HepG2 (cell line): ENCODE data around the gene XPO1. TPM values are rescaled to one million over a fixed set of nuclear protein-coding genes. Genes with fewer than 3 reads are reported as not detected.
A peak's percentile ranks its signal among the peaks of the same experiment; 100 is the strongest.

Experiments
- ATAC-seq: fragments of 200-7000 bp; cut with Tn5 transposase; 3 replicates; pipeline ENCODE4 v1.9.1; 2020; ENCODE audit warnings: mild to moderate bottlenecking, moderate library complexity
- BruUV-seq: library from RNA; stranded (reverse); fragments of 400-500 nt; replicated peaks from 2 replicates; lab custom pipeline; 2021; lab: Mats Ljungman, UMichigan
- CTCF ChIA-PET: fragments of 300-600 bp; formaldehyde crosslinking; extraction: SDS; loops from one replicate; lab custom pipeline; 2021; ENCODE audit warnings: low total read pairs, inconsistent platforms, low intra/inter-chr PET ratio; lab: Yijun Ruan, JAX
- POLR2A ChIA-PET: fragments of 350-600 bp; sonication (Branson Sonifier 250); formaldehyde crosslinking; loops from one replicate; lab custom pipeline; 2020; ENCODE audit warnings: antibody characterized with exemption, inconsistent platforms; lab: Yijun Ruan, JAX
- DNase-seq: peaks from one replicate; pipeline ENCODE4 v3.0.0-alpha.2; 2015; ENCODE audit warnings: low spot score
- FAIRE-seq: peaks from 3 replicates; lab custom pipeline; 2011; peaks lifted over from hg19 to GRCh38; lab: Jason Lieb, UNC
- H2AFZ ChIP-seq: one replicate; pipeline ENCODE4 v1.6.1; 2011; ENCODE audit warnings: low read length, inconsistent platforms
- H3K27ac ChIP-seq: fragments of 300-600 bp; 3 replicates; pipeline ENCODE4 v1.8.0; 2011; ENCODE audit warnings: mixed run types, mild to moderate bottlenecking, mixed read lengths, low read length, inconsistent platforms; ENCODE audit not compliant: insufficient read depth; ENCODE audit errors: extremely low read length
- H3K27me3 ChIP-seq, 2 experiments: fragments of 200-600 bp in 1 of 2; 2 replicates in 1 of 2; 3 replicates in 1 of 2; pipeline versions ENCODE4 v1.6.0 to v1.8.0; 2011; ENCODE audit warnings: low read length in 2 of 2, mild to moderate bottlenecking in 2 of 2, moderate library complexity in 2 of 2, inconsistent platforms in 1 of 2; ENCODE audit not compliant: insufficient read depth in 2 of 2, control insufficient read depth in 1 of 2
- H3K36me3 ChIP-seq, 2 experiments: fragments of 200-600 bp in 1 of 2; replicated peaks in 1 of 2; 2 replicates in 1 of 2; 3 replicates in 1 of 2; pipeline versions ENCODE4 v1.5.1 to v1.8.0; 2011; ENCODE audit warnings: low read length in 2 of 2, inconsistent platforms in 1 of 2; ENCODE audit not compliant: insufficient read depth in 2 of 2, control insufficient read depth in 1 of 2
- H3K4me1 ChIP-seq: 2 replicates; pipeline ENCODE4 v1.5.1; 2012; ENCODE audit warnings: low read length, inconsistent platforms; ENCODE audit not compliant: insufficient read depth
- H3K4me2 ChIP-seq: 2 replicates; pipeline ENCODE4 v1.6.0; 2011; ENCODE audit warnings: low read depth, low read length, inconsistent platforms
- H3K4me3 ChIP-seq, 3 experiments: fragments of 200-600 bp in 1 of 3; sonication (generic), shearing (Covaris generic) in 1 of 3; replicated peaks in 1 of 3; 2 replicates each; pipeline ENCODE4 v1.5.1; 2011 to 2016; ENCODE audit warnings: low read length in 3 of 3, inconsistent platforms in 2 of 3, low read depth in 2 of 3, mild to moderate bottlenecking in 2 of 3, control low read depth in 1 of 3, mixed read lengths in 1 of 3; ENCODE audit not compliant: insufficient read depth in 1 of 3
- H3K79me2 ChIP-seq: one replicate; pipeline ENCODE4 v1.6.1; 2011; ENCODE audit warnings: low read length, inconsistent platforms; ENCODE audit not compliant: insufficient read depth
- H3K9ac ChIP-seq: 2 replicates; pipeline ENCODE4 v1.6.0; 2011; ENCODE audit warnings: mild to moderate bottlenecking, low read depth, low read length, inconsistent platforms; ENCODE audit not compliant: insufficient read depth
- H3K9me3 ChIP-seq: 2 replicates; pipeline ENCODE4 v1.5.1; 2012; ENCODE audit warnings: mild to moderate bottlenecking, low read length
- H4K20me1 ChIP-seq: 2 replicates; pipeline ENCODE4 v1.6.0; 2011; ENCODE audit warnings: inconsistent platforms, mild to moderate bottlenecking, low read length, moderate library complexity; ENCODE audit not compliant: insufficient read depth
- FOXO4 ChIP-seq: sonication (generic); formaldehyde crosslinking; conservative IDR thresholded peaks from 2 replicates; pipeline ENCODE4 v1.8.1; 2023; ENCODE audit warnings: missing genetic modification reagents
- FOXP1 ChIP-seq, 2 experiments: fragments of 450-650 bp in 1 of 2; IDR thresholded peaks; 2 replicates each; pipeline ENCODE4 v1.6.1; 2017 to 2018; ENCODE audit warnings: antibody characterized with exemption in 1 of 2
- MATR3 ChIP-seq: sonication (generic); formaldehyde crosslinking; IDR thresholded peaks from 2 replicates; pipeline ENCODE4 v1.4.0; 2020; ENCODE audit warnings: missing genetic modification reagents
- MED1 ChIP-seq: sonication (generic); formaldehyde crosslinking; IDR thresholded peaks from 2 replicates; pipeline ENCODE4 v1.4.0; 2020; ENCODE audit warnings: missing genetic modification reagents
- MIER3 ChIP-seq: IDR thresholded peaks from 2 replicates; pipeline ENCODE4 v1.6.1; 2016; ENCODE audit warnings: missing compliant biosample characterization, borderline replicate concordance
- ZC3H4 ChIP-seq: sonication (generic); formaldehyde crosslinking; IDR thresholded peaks from 2 replicates; pipeline ENCODE4 v1.4.0; 2020; ENCODE audit warnings: missing genetic modification reagents, borderline replicate concordance
- ZNF383 ChIP-seq: sonication (generic); formaldehyde crosslinking; IDR thresholded peaks from 2 replicates; pipeline ENCODE4 v1.4.0; 2020; ENCODE audit warnings: missing genetic modification reagents, mild to moderate bottlenecking, borderline replicate concordance
- ZNF746 ChIP-seq: sonication (generic); formaldehyde crosslinking; IDR thresholded peaks from 2 replicates; pipeline ENCODE4 v1.8.0; 2022; ENCODE audit warnings: mild to moderate bottlenecking, missing genetic modification reagents
- WGBS: methylation state at CpG from one replicate; pipeline ENCODE4 v1.1.6; 2017; ENCODE audit warnings: low lambda C conversion rate; 5-methylcytosine and 5-hydroxymethylcytosine counted together
- in situ Hi-C: cut with HindIII; loops from 2 replicates; pipeline ENCODE4 v1.10.0; 2017; ENCODE audit warnings: low pct_unique_long_range_greater_than_20kb; ENCODE audit not compliant: extremely low pct_ligation_motif_present
- intact Hi-C: fragments of 100-400 bp; cut with micrococcal nuclease; formaldehyde crosslinking; loops from one replicate; pipeline ENCODE4 v1.10.0; 2022; ENCODE audit not compliant: unreplicated experiment
- polyA plus RNA-seq, 8 experiments: library from polyadenylated mRNA; depleted of rRNA in 3 of 8; stranded (reverse) in 7 of 8; unstranded in 1 of 8; fragments of >200 nt; fragmentation: Illumina TruSeq in 4 of 8; extraction: Trizol in 4 of 8; gene quantifications; 2 replicates each; pipeline versions ENCODE4 v1.2.1 to v1.2.3, GENCODE V29; 2011 to 2016; ENCODE audit warnings: low read depth in 4 of 8, missing spikeins in 1 of 8, mixed read lengths in 1 of 8; ENCODE audit not compliant: insufficient read depth in 1 of 8
- total RNA-seq, 5 experiments: library from RNA; depleted of rRNA; stranded (reverse); fragments of >200 nt; fragmentation: Illumina TruSeq; extraction: Trizol; gene quantifications; 2 replicates each; pipeline ENCODE4 v1.2.3, GENCODE V29; 2016; ENCODE audit warnings: low read depth in 1 of 5
- TF ChIP-seq, protein P1 (sequence below): sonication (generic); formaldehyde crosslinking; IDR thresholded peaks from 2 replicates; pipeline ENCODE4 v1.4.0; 2020; ENCODE audit warnings: missing genetic modification reagents
- TF ChIP-seq, protein P2 (sequence below): sonication (generic); formaldehyde crosslinking; IDR thresholded peaks from 2 replicates; pipeline ENCODE4 v1.4.0; 2020; ENCODE audit warnings: missing genetic modification reagents, borderline replicate concordance

The XPO1 gene
- total and polyA plus RNA-seq, 2 of the 13 experiments (the other 11 are each of a cell fraction or from before 2014, with no cell fraction given), result 67.4 to 212 TPM

DNA sequence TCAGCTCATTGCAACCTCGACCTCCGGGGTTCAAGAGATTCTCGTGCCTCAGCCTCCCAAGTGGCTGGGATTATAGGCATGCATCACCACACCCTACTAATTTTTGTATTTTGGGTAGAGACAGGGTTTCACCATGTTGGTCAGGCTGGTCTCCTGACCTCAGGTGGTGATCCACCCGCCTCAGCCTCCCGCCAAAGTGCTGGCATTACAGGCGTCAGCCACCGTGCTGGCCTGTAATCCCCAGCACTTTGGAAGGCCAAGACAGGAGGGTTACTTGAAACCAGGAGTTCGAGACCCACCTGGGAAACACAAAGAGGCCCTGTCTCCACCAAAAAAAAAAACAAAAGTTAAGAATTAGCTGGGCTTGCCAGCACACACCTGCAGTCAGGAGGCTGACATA, 85.8 kb downstream of the XPO1 start:
- DNase-seq (no peak), ATAC-seq (no peak), FAIRE-seq (no peak)
- peaks cover 46% of the 10 kb centered on the region for H3K4me1 ChIP-seq
- no TSS peak for BruUV-seq
- ChIA-PET CTCF (no interaction called here), POLR2A (no interaction called here)
- peaks cover 97% of the 10 kb centered on the region for H3K79me2 ChIP-seq
- WGBS, result 95% methylated on average over 8 of the region's 8 CpGs
- H3K4me3 ChIP-seq, result no peak overlapping the region
- no peak overlapping the region for H3K9ac ChIP-seq
- no peak overlapping the region for H2AFZ ChIP-seq
- no peaks in the 10 kb centered on the region for H3K27me3 ChIP-seq
- H3K4me2 ChIP-seq, result no peak overlapping the region
- TF ChIP-seq, protein P1, sequence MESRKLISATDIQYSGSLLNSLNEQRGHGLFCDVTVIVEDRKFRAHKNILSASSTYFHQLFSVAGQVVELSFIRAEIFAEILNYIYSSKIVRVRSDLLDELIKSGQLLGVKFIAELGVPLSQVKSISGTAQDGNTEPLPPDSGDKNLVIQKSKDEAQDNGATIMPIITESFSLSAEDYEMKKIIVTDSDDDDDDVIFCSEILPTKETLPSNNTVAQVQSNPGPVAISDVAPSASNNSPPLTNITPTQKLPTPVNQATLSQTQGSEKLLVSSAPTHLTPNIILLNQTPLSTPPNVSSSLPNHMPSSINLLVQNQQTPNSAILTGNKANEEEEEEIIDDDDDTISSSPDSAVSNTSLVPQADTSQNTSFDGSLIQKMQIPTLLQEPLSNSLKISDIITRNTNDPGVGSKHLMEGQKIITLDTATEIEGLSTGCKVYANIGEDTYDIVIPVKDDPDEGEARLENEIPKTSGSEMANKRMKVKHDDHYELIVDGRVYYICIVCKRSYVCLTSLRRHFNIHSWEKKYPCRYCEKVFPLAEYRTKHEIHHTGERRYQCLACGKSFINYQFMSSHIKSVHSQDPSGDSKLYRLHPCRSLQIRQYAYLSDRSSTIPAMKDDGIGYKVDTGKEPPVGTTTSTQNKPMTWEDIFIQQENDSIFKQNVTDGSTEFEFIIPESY (CRISPR knock-in tag), result peak; percentile 81
- TF ChIP-seq FOXP1 (IDR thresholded peaks at IDR 0.05) (no peak), FOXP1 (CRISPR knock-in tag; IDR thresholded peaks at IDR 0.05) (no peak)
- peaks cover 2 to 10% of the 10 kb centered on the region in 2 experiments; a peak in 2 of 5 replicates for H3K36me3 ChIP-seq
- no peaks in the 10 kb centered on the region for H3K9me3 ChIP-seq
- H3K27ac ChIP-seq, result no peak overlapping the region
- in situ Hi-C loops, result no loop called here
- intact Hi-C loops, result no loop called here
- peaks cover 56% of the 10 kb centered on the region for H4K20me1 ChIP-seq

DNA sequence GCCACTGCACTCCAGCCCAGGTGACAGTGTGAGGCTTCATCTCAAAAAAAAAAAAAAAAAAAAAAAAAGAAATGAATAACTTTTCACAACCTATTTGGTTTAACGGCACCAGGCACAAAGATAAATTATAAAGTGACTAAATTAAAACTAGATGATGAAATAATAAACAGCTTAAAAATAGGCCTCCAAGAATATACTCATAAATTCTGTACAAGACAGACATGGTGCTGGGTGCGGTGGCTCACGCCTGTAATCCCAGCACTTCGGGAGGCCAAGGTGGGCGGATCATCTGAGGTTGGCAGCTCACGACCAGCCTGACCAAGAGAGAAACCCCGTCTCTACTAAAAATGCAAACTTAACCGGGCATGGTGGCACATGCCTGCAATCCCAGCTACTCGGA, 87.0 kb downstream of the XPO1 start:
- Histone ChIP-seq H3K4me1 (peaks cover 33% of the 10 kb centered on the region), H3K79me2 (peaks cover 97% of the 10 kb centered on the region), H3K4me3 (no peak overlapping the region), H3K27me3 (no peaks in the 10 kb centered on the region), H3K9ac (no peak overlapping the region), H3K4me2 (no peak overlapping the region), H2AFZ (no peak overlapping the region), H3K9me3 (no peaks in the 10 kb centered on the region), H3K36me3 (peaks cover 2 to 10% of the 10 kb centered on the region in 2 experiments; a peak in 2 of 5 replicates), H4K20me1 (peaks cover 49% of the 10 kb centered on the region), H3K27ac (no peak overlapping the region)
- FAIRE-seq (no peak), ATAC-seq (no peak), DNase-seq (no peak)
- intact Hi-C loops (no loop called here), in situ Hi-C loops (no loop called here)
- WGBS, result 97% methylated on average over 9 of the region's 9 CpGs
- CTCF ChIA-PET, result no interaction called here
- no TSS peak for BruUV-seq
- no peak for TF ChIP-seq MED1 (CRISPR knock-in tag)
- TF ChIP-seq ZC3H4 (CRISPR knock-in tag), result no peak
- TF ChIP-seq, protein P2, sequence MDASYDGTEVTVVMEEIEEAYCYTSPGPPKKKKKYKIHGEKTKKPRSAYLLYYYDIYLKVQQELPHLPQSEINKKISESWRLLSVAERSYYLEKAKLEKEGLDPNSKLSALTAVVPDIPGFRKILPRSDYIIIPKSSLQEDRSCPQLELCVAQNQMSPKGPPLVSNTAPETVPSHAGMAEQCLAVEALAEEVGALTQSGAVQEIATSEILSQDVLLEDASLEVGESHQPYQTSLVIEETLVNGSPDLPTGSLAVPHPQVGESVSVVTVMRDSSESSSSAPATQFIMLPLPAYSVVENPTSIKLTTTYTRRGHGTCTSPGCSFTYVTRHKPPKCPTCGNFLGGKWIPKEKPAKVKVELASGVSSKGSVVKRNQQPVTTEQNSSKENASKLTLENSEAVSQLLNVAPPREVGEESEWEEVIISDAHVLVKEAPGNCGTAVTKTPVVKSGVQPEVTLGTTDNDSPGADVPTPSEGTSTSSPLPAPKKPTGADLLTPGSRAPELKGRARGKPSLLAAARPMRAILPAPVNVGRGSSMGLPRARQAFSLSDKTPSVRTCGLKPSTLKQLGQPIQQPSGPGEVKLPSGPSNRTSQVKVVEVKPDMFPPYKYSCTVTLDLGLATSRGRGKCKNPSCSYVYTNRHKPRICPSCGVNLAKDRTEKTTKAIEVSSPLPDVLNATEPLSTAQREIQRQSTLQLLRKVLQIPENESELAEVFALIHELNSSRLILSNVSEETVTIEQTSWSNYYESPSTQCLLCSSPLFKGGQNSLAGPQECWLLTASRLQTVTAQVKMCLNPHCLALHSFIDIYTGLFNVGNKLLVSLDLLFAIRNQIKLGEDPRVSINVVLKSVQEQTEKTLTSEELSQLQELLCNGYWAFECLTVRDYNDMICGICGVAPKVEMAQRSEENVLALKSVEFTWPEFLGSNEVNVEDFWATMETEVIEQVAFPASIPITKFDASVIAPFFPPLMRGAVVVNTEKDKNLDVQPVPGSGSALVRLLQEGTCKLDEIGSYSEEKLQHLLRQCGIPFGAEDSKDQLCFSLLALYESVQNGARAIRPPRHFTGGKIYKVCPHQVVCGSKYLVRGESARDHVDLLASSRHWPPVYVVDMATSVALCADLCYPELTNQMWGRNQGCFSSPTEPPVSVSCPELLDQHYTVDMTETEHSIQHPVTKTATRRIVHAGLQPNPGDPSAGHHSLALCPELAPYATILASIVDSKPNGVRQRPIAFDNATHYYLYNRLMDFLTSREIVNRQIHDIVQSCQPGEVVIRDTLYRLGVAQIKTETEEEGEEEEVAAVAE (CRISPR knock-in tag), result no peak
- no peak for TF ChIP-seq ZNF746 (CRISPR knock-in tag)
- no peak for TF ChIP-seq MIER3 (CRISPR knock-in tag)
- TF ChIP-seq MATR3 (CRISPR knock-in tag), result no peak
- no peak for TF ChIP-seq ZNF383 (CRISPR knock-in tag)
- TF ChIP-seq FOXO4 (CRISPR knock-in tag), result no peak
- POLR2A ChIA-PET, result interaction anchor here (0.7 kb wide), 1 partner anchor 22 kb away, joined by 3 read pairs; no protein-coding TSS in a partner anchor
